Measurements from ENCODE around the gene DAPK1.

DAPK1 gene

DNA sequence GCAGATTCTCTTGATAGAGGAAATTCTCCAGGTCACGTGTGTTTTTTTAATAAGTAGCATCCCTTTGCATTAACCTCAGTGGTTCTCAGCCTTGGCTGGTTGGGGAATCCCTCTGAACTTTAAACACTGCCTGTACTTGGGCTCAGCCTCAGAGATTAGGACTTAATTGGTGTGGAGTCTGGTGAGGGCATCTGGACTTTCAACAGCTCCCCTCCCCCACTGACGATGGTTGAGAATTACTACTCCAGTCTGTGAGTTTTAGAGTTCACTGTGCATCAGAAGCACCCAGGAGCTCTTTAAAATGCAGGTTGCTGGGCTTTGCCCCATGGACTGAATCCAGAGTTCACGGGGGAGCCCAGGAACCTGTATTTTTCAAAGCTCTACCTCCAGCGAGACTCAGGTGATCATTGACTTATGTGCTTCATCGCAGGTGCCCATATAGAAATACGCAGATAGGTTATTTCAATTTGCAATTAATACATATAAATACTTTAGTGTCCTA, 71.4 kb downstream of the DAPK1 start:
- no peak for DNase-seq (ENCODE audit: low read depth)

DNA sequence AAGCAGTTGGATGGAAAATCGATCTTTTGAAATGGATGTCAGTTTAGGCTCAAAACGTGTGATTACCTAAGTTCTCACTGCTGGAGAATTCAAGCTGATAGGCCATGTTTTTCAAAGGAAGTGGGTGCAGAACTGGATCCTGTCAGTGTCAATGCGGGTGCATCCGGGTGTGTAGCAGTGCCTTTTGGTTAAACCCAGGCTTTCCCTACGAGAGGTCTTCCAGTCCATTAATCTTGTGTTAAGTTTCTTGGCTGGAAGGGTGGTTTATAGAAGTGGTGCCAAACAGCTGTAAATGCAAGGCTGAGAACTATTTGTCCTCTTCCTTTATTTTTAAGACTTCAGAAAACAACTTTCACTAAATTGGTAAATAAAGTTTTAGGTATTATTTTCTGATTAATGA, 71.9 kb downstream of the DAPK1 start:
- no peak for DNase-seq (ENCODE audit: low read depth)

DNA sequence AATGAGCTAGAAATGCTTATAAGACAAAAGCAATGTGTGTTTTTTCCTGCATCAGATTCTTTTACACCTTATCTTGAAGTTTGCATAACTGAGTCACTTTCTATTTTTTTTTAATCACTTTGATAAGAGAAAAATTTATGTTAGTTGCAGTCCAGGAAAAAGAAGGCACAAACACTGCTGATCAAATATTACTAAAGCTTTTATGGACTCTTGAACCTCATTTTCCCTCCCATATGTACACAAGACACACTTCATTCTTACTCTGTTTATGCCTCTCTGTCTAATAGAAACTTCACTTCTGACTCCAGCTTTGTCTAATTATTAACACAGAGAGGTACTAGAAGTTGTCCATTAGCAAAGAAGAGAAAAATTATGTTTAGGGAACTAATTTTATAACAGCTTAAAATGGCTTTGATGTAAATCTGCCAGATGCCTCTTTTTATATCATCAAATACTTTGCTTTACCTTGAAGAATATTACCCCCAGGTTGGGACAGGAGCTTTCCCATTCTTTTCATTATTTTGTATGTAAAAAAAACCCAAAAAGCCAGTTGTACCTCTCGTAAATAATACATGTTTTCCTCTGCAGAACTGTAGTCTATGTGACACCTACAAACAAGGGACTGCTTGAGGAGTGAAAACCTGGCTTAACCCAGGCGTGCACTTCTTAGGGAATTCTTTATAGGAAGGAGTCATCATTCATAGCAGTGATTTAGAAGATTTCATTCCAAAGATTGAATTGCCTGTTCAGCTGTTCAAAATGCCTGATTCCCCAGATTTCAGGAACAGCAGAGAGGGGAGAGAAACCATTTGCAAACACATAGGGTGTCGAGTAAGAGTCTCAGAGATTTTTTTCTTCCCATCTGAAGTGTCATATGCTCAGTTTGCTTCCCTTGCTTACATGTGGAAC, 72.6 kb downstream of the DAPK1 start:
- DNase-seq (ENCODE audit: low read depth) = no peak

DNA sequence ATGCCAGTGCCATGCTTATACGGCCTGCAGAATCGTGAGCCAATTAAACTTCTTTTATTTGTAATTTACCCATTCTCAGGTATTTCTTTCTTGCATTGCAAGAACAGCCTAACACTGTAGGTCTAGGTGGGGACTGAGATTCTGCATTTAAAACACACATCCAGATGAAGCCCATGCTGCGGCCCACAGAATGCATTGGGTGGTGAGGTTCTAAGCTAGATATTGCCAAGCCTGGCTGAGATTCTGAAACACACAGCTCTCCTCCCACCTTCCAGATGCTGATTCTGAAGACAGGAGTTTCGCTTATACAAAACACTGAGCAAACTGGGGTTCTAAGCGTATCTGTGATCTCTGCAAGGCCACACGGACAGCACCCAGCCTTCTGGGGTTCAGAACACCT, 75.1 kb downstream of the DAPK1 start:
- no peak for DNase-seq (ENCODE audit: low read depth)

DNA sequence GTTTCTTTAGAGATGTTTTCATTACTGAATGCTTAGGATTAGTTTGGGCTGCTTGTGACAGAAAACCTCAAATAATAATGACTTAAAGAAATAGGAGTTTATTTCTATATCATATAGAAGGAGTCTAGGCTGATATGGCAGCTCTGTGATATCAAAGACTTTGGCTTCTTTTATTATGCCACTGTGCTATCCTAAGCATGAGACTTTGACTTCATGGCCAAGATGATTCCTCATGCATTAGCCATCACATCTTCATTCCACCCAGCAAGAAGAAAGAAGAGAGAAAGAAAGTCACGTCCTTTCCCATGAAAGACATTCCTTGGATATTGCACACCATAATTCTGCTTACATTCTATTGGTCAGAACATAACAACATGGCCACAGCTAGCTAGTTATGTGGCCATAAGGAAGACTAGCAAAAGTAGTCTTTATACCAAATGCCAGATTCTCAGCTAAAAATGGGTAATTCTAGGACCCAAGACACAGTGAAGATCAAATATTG, 76.2 kb downstream of the DAPK1 start:
- DNase-seq (ENCODE audit: low read depth) = no peak

DNA sequence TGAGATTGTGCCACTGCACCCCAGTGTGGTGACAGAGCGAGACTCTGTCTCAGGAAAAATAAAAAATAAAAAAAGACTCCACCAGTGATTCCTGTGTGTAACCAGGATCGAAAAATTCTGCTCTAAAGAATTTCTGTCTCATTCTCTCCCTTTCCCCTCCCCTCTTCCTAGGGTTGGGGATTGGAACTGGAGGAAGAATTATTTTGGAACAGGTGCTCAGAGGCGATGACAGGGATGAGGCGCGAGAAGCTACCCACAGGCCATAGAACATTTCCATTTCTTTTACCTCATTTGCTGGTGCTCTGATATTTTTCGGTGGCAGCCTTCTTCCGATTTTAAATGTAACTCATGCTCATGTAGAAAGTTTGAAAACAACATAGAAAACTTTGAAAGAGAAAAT, 80.1 kb downstream of the DAPK1 start:
- DNase-seq (ENCODE audit: low read depth) = no peak

DNA sequence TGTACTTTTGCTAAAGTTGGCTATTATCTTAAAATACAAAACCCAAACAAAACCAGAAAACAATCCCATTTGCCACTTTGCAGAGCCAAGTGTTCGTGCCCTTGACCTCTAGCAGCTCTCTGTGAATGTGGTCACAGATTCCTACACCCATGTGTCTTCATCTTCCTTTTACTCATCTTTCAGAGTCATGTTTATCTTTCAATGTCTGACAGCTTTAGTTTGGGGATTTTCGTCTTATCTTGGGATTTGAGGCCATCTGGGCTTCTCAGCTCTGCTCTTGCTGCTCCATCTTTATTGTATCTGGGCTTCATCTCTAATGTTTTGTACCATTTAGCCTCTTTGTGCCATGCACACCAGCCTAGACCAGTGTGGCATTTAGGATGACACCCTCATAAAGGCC, 81.0 kb downstream of the DAPK1 start:
- DNase-seq (ENCODE audit: low read depth) = no peak

DNA sequence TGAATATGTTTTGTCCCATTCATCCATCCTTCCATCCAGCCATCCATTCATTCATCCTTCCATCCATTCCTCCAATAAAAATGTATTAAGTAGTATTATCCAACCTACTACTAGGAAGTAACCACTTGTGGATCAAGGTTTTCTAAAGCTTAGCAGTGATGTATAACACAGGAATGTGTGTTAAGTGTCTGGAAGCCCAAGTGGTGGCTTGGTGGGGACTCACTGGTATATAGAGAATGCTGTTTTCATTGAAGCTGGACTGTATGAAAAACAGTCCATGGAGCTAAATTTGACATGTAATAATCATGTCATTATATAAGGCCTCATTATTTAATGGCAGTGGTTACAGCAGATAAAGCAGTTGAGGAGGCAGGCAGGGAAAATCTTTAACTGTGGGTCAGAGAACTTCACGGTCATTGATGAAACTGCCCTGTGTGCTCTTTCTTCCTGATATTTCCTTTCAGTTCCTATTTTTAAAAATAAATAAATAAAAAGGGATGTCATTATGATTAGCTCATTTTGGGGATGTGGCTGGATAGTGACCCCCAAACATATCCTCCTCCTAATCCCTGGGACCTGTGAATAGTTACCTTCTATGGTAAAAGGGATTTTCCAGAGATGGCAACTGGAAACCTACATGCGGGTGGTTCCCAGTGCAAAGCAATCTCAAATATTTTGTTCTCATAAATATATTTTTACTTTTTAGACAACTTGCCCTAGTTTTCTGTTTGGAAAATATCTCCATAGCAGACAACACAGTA, 82.3 kb downstream of the DAPK1 start:
- no peak for DNase-seq (ENCODE audit: low read depth)

DNA sequence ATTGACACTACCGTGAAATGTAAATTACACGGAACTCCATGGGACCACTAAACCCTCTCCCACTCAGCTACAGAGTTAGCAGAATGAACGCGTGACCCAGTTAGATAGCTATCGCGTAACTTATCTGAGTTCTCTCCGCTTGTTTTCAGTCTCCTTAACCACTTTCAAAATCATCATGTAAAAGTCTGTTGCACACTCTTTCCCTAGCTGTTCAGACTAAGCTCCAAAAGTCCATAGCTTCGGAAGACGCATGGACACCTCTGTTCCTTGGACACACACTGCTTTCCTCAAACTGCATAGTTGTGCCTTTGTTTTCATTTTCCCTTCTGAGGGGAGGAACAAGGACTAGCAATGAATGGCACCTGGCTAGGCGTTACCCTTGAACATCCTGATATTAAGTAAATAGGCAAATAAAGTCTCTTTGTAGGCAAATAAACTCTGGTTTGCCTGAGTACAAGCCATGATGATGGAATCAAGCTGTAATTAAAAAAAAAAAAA, 83.3 kb downstream of the DAPK1 start:
- DNase-seq (ENCODE audit: low read depth) = no peak

DNA sequence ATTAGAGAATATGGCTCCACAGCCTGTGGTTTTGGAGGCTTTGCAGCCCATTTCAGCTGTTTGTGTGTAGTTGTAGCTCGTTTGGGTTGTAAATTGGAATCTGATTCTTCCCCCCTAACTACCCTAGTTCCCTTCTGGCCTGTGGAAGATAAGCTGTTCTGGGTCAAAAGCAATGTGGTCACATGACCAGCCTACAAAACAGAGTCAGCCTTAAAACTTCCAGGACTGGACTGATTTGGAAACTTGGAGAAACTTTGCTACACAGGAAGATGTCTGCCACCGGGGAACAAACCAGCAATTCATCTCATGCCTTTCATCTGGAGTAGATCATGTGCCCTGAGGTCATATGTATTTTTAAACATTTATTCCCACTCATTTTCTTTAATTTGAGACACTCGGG, 83.8 kb downstream of the DAPK1 start:
- no peak for DNase-seq (ENCODE audit: low read depth)

DNA sequence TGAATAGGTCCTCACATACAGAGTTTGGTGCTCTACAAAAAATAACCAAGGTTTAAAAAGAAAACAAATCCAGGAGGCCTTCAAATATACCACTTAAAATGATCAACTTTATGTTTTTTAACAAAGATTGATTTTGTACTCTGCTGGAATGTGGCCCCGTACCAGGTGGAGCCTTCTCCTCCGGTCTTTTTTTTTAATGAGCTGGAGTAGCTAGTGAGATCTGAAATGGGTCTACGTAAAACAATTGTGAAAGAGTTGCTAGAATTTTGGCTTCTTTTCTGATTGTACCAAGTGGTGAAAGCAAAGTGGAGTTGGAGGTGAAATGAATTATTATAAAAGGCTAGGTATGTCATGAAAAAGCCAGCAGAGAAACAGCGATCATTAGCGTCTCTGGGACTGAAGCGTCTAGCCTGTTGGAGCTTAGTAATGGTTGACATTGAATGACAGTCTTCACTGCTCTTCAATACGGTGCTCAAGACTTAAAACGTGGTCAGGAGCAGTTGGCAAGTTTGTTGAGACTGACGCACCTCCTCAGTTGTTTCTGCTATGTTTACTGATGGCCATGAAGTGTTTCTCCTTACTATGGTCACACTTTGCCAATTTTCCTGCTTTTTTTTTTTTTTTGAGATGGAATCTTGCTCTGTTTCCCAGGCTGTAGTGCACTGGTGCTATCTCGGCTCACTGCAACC, 84.4 kb downstream of the DAPK1 start:
- no peak for DNase-seq (ENCODE audit: low read depth)

DNA sequence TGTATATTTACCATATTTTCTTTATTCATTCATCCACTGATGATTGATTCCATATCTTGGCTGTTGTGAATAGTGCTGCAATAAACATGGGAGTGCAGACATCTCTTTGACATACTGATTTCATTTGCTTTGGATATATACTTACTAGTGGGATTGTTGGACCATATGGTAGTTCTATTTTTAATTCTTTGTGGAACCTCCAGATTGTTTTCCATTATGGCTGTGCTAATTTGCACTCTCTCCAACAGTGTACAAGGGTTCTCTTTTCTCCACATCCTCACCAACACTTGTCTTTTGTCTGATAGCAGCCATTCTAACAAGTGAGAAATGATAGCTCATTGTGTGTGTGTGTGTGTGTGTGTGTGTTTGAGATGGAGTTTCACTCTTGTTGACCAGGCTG, 86.7 kb downstream of the DAPK1 start:
- DNase-seq (ENCODE audit: low read depth) = no peak

DNA sequence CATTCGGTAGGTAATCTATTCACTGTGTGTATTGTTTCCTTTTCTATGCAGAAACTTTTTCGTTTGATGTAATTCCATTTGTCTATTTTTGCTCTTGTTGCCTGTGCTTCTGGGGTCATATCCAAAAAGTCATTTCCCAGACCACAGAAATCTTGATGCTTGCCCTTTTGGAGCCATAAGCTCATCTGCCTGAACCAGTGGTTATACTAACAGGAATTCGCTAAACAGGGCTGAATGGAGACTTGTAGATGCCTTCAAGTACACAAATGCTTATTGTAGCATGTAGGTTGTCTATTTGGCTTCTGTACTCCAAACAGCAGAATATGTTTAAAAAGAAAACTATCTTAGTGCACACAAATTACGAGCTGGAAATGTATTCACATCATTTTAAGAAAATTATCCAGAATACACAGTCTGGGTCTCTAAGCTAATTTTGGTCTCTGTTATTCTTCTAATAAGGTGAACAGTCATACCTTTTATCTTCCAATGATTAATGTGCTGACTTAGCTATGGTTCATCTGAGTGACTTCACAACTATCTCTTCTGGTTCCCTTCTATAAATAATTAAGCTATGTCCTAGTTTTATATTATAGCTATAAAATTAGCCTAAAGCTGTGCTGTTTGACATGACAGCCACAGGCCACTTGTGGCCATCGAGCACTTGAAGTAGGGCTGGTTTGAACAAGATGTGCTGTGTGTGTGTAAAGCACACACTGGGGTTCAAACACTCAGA, 87.6 kb downstream of the DAPK1 start:
- DNase-seq (ENCODE audit: low read depth) = no peak

DNA sequence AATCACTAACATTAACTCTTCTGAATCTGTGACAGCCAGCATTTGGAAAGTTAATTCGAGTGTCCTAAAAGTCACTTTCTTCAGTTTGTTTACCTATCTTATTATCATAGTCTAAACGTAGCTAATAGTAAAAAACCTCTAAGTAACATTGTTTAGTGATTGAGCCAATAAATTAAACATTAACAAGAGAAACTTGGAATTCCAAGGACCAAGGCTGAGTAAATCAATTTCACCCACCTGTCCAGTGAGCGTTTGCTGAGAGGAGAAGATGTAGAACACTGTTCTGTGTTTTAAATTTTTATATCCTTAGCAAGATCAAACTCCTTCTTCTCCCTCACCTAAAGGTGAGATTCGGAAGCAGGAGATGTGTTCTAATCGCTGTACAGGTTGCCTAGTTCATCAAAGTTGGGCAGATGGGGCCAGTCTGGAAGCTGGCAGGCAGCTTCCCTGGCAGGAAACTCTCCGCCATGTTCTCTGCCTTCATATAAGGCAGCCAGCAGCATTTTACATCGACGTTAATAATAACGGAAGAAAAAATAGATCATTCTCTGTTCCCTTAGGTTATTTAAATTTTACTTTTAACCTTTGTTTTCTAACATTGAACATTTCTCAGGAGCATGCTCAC, 89.2 kb downstream of the DAPK1 start:
- DNase-seq (ENCODE audit: low read depth) = no peak

DNA sequence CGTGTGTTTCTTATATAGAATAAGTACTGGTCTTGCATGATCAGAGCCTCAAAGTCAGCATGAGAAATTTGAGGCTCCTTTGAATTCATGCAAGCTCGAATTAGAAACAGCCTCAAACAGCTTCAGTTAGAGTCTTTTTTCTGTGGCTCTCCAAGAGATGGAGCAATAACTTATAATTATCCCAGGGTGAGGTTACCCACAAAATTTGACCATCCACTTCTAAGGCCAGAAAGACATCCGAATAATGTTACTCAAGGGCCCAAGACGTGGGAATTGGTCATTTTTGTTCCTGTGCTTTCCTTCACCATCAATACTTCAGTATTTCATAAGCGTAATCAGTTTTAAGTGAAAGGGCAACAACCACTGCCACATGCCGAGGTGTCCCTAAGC, 89.7 kb downstream of the DAPK1 start:
- no peak for DNase-seq (ENCODE audit: low read depth)

DNA sequence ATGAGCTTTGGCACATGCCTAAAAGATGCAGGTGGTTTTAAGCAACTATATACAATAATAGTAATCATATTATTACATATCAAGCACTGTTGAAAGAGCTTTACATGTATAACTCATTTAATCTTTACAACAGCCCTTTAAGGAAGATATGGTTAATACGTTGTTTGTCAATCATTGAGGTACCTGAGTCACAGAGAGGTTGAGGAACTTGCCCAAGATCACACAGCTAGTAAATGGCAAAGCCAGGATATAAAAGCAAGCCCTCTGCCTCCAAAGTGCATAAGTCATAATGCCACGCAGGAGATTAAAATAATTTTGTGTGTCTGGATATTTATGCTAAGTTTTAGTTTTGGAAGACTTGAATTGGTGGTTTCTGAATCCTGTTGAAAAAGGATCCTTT, 90.2 kb downstream of the DAPK1 start:
- no peak for DNase-seq (ENCODE audit: low read depth)

DNA sequence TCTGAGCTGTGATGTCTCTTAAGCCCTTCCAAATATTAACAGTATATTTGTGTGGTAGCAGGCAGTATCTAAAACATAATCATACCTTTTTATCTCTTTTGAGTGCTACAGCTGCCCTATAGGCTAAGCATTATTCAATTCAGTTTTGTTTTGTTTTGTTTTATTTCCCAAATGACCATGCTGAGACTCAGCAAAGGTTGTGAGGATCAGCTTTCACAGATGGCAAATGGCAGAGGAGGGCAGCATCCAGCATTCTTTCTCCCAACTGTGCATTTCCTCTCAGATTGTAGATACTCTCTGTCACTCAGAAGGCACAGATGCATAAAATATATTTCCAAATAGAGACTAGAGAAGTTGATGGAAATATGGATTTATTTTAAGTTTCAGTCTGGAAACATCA, 90.7 kb downstream of the DAPK1 start:
- no peak for DNase-seq (ENCODE audit: low read depth)

DNA sequence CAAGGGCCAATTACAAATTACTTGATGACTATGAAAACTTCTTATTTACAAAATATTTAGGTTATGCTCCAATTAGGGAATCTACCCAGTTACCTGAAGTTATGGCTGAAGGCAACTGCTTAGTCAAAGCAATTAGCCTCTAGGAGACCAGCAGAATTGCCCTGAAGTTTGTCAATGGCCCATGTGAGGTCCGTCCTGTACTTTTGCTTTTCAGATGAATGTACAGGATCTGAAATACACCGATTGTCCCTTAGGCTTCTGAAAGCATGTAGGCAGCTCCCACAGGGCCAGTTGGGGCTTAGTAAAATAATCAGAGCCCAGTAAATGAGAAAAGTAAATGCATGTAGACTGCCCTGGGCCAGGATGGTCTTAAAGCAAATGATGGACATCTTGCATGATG, 93.3 kb downstream of the DAPK1 start:
- no peak for DNase-seq (ENCODE audit: low read depth)

DNA sequence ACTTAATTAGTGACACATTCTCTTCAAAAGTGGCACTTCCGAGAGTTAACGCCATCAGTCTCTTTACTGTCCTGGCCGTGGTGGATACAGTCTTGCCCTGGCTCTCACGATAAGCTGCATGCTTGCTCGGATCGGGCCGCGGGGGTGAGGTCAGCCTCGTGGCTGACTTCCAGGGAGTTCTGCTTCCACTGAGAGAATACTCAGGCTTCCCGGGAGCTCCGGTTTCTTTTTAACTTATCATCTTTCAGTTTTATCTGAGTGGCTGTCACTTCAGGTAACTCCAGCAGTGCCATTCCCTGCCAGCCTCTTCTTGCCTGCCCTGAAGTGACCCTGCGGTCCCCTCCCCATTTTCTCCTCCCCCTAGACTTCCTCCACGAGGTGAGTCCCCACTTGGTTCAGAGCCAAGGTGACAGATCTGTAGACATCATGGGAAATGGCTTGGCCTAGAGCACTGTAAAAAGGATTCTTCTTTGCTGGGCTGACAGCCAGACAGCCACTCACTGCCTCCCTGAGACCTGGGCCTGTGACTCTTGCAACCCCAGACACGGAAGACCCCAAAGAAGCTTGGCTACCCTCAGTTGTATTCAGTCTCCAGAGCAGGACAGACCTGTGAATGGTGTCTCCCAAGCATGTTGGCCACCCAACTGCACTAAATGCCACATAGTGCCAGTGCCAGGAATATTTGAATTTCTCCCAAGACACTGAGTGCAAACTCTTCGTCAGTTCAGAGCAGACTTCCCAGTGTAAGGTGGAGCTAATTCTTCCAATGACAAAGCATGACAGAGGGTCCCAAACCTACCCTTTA, 95.1 kb downstream of the DAPK1 start:
- no peak for DNase-seq (ENCODE audit: low read depth)

DNA sequence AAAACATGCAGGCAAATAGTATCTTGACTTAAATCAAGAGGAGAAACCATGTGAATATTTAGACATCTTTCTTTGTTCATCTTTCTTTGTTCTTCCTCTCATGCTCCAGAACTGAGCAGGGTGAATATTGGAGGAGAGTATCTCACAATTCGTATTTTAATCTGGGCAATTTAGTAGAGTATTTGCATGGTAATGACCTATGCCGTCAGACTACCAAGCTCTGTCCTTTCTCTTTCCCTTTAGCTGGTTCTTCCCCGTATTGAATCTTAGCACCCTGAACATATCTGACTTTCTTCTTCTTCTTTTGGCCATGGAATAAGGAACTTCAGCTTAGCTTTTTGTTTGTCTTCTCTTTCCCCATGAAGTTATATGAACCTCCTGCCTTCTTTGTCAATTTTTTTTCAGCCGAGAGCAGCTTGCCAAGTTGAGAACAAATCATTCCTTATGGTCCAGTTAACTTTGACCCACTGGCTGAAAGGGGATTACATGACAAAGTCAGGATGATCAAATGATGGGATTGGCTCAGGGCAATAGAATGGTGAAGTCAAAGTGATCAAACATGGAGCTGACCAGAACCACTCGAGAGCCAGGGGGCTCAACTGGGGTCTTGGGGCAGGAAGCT, 95.8 kb downstream of the DAPK1 start:
- no peak for DNase-seq (ENCODE audit: low read depth)
